ENCODE results near the gene ZNF462.
"Not testable (repeated sequence)": the region's sequence is repeated elsewhere in the genome, so short reads cannot be mapped to it uniquely, and the experiment has no call there.

Gene ZNF462

GRCh38 chr9:106962615-106963363, 99.8 kb downstream of the ZNF462 start:
- DNase-seq (ENCODE audit: low spot score): no peak

DNA sequence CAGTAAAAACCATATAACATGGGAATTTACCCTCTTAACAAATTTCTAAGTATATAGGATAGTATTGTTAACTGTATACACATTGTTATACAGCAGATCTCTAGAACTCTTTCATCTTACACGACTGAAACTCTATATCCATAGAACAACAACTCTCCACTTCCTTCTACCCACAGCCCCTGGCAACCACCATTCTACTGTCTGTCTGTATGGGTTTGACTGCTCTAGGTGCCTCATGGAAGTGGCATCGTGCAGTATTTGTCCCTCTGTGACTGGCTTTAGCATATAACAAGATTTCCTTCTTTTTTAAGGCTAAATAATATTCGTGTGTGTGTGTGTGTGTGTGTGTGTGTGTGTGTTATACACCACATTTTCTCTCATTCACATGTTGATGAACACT, 100.7 kb downstream of the ZNF462 start:
- no peak for DNase-seq (ENCODE audit: low spot score)

- no peak for DNase-seq (ENCODE audit: low spot score)
Measured at GRCh38 chr9:106964329-106964728, 101.4 kb downstream of the ZNF462 start.

GRCh38 chr9:106964822-106965525, 102.0 kb downstream of the ZNF462 start:
- no peak for DNase-seq (ENCODE audit: low spot score)

DNA sequence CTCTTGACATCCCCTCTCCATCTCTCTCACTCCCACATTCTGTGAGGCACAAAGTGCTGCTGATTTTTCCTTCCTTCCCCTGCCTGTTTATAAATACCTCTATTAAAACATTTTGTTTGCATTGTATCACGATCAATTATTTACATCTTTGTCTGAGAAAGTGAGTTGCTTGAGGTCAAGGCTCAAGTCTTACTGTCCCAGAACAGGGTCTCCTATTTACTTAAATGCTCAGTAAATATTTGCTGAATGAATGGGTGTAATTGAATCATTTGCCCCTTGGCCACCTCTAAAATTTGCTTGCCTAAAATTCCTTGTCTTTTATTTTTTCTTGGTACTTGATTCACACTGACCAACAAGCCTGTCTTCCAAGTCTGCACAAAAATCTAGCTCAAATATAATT, 103.5 kb downstream of the ZNF462 start:
- DNase-seq (ENCODE audit: low spot score): no peak

DNA sequence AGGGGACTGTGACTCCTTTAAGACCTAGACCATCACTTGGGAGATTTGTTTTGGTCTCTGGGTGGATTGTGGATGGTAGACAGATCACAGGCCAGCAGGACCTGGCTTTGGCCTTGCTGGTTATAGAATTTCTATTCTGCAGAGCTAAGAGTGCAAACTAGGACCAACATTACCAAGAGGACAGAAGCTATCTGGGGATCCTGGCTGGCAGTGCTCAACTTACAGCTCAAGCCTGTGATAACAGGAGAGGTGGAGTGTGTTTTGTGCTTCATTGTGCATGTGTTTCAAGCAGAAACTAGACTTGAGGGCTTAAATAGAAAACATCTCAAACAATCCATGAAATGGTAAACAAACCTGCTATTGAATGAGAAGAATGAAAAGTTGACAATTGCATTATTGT, 106.7 kb downstream of the ZNF462 start:
- DNase-seq (ENCODE audit: low spot score): no peak

DNA sequence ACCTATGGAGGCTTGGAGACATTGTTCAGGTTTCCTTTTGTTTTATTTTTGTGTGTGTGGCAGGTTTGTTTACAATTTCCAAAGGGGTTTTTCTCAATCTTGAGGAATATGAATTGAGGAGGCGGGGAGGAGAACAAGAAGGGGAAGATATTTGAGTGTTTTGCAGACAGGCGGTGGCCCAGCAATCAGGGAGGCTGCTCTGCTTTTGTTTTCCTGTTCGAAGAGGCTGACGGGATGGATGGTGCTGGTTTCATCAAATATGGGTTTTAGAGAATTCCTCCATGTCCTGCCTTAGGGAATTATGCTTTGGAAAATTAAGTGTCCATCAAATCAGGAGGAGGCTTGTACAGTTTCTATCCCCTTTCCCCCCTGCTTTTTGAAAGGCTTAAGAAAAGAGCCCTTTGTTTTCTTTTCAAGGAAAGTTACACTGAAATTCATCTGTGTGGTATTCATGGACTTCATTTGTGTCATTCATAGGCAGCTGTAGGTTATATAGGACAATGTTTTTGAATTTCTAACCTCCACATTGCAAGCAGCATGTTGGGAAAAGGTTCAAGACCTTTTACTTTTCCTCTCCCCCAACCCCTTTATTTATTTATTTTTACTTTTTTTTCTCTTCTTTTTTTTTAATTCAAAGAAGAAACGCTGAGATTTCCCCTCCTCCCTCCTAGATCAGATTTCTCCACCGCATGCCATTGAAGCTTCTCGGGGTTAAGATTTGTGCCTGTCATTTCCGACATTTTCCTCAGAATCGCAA, 107.4 kb downstream of the ZNF462 start:
- no peak for DNase-seq (ENCODE audit: low spot score)

- no peak for DNase-seq (ENCODE audit: low spot score)
Measured at GRCh38 chr9:106970976-106971457, 108.1 kb downstream of the ZNF462 start.

- no peak for DNase-seq (ENCODE audit: low spot score)
Measured at GRCh38 chr9:106972082-106972481, 109.1 kb downstream of the ZNF462 start.

DNA sequence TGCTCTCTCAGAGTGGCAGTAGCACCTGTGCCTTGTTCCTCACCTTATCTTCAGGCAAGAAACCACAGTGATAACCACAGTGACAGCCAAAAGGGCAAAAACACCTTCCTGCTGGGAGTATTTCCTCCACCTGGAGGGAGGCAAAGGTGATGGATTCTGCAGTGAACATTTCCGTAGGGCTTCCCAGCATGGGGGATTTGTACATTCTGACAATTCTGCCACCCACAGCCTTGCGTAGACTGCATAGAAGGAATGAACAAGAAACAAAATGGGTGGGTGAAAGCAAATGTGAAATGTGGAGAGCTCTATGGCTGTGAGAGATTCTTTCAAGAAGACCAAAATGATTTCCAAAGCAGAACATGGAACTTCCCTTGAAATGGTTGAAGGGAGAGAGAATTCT, 111.4 kb downstream of the ZNF462 start:
- DNase-seq (ENCODE audit: low spot score): no peak

DNA sequence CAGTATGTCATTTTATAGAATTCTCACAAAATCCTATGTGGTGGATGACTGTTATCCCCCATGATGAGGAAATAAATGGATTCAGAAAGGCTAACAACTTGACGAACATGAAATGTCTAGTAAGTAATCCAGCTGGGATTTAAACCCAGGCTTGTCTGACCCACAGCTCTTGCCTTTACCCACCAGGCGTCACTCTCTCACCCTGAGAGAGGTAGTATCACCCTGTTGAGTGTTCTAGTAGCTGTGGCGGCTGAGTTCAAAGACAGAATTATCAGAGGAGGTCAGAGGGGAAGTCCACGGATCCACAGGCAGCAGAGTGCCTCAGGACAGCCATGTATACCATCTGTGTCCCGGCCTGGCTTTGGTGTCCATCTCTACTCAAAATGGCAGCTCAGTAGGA, 113.8 kb downstream of the ZNF462 start:
- DNase-seq (ENCODE audit: low spot score): no peak

DNA sequence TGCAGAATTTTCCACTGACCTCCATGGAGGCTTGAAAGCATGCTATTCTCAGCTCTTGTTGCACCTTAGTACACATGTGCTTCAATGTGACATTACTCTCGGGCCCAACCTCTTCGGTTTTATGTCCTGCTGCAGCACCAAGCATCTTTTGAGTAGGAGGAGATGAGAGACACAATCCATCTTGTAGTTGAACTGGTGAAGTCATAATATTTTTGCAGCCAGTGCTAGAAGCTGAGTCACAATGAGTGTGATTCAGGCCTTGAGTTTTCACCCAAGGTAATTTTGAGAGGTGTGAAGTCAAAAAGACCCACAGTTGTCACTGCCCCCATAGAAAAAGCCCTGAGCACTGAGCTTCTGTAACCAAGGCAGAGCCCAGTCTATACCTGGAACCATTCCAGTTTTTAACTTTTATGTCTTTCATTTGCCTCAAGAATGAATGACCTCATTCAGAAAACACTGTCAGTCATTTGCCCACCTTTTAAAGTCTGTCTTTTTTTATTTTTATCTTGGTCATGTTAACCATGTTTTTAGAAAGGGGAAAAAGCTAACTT, 117.7 kb downstream of the ZNF462 start:
- no peak for DNase-seq (ENCODE audit: low spot score)

DNA sequence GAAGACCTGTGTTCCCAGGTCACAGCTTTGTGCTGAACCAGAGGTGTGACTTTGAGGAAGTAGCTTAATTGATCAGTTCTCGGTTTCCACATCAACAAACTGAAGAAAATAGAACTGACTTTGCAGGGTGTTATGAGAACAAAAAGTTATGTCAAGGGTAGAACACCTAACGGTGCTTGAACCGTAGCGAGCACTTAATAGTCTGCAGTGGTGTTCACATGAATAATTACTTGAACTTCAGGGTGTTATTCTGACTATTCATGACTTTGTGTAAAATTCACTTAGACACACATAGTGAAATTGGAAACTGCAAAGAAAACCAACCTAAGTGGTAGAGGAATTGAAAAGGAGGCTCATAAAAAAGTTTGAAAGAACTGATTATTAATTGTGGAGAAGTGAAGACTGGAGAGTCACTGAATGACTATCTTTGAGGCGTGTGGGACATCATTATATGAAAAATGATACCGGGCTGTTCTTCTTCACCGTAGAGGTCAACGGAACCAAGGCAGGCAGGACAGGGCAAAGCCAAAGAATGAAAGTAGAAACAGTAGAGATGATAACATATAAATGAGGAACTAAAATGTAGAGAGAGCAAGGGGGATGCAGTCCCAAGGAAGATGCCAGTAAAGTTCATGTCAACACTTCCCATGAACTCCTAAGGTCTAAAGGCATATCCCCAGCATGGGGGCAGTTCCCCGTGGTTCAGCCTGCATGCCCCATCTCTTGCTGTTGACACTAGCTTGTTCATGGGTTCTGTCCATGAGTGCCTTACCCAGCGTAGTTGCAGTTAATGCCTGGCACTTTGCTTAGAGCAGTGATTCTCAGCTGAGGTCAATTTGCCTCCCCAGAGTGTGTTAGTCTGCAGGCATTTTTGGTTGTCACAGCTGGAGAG, 118.7 kb downstream of the ZNF462 start:
- DNase-seq (ENCODE audit: low spot score): no peak

DNA sequence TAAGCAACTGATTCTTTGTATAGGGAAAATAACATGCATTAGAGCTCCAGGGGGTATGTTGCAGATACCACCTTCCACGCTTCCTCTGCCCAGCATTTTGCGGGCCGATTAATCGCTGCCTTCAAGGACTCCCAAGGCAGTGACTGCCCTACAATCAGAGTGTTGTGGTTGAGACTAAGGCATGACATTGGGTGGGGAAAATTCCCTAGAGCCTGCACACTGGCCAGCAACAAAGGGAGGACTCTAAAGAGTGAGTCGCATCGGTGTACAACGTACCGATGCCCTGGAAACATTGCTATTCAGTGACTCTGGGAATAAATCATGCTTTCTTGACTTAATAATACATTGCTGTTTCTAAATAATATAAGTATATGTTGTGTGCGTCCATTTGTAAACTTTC, 119.7 kb downstream of the ZNF462 start:
- DNase-seq (ENCODE audit: low spot score): no peak

GRCh38 chr9:106983346-106983745, 120.4 kb downstream of the ZNF462 start:
- DNase-seq (ENCODE audit: low spot score): no peak

DNA sequence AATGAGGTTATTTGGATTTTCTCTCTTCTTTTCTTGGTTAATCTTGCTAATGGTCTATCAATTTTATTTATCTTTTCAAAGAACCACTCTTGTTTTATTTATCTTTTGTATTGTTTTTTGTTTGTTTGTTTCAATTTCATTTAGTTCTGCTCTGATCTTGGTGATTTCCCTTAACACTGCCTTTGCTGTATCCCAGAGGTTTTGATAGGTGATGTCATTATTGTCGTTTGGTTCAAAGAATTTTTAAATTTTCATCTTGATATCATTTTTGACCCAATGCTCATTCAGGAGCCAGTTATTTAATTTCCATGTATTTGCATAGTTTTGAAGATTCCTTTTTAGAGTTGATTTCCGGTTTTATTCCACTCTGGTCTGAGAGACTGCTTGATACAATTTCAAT, 126.9 kb downstream of the ZNF462 start:
- DNase-seq (ENCODE audit: low spot score): not testable (repeated sequence)

DNA sequence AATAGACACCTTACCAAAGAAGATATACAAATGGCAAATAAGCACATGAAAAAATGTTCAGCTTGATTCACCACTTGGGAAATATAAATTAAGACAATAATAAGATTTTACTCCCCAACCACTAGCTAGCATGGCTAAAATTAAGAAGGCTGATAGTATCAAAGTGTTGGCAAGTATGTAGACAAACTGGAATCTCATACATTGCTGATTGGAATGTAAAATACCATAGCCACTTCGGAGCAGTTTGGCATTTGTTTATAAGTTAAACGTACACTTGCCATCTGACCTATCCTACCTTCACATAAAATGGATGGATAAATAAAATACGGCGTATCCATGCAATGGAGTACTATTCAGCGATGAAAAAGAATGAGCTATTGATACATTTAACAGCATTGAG, 129.2 kb downstream of the ZNF462 start:
- DNase-seq (ENCODE audit: low spot score): no peak

DNA sequence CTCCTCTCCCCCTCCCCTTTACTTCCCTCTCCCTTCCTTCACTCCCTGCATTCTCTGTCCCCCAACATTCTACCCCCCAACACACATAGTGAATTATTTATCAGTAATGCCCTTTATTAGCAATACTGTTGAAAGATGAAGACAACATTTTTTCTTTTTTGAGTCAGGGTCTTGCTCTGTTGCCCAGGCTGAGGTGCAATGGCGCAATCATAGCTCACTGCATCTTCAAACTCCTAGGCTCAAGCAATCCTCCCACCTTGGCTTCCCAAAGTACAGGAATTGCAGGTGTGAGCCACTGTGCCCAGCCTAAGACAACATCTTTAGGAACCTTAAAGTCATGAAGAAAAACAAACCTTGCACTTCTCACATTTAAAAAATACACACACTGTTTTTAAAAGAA, 130.6 kb downstream of the ZNF462 start:
- DNase-seq (ENCODE audit: low spot score): no peak

- no peak for DNase-seq (ENCODE audit: low spot score)
Measured at GRCh38 chr9:106994463-106994862, 131.5 kb downstream of the ZNF462 start.

- DNase-seq (ENCODE audit: low spot score): no peak
Measured at GRCh38 chr9:107000218-107000617, 137.3 kb downstream of the ZNF462 start.

- no peak for DNase-seq (ENCODE audit: low spot score)
Measured at GRCh38 chr9:107005201-107005600, 142.2 kb downstream of the ZNF462 start.

- DNase-seq (ENCODE audit: low spot score): no peak
Measured at GRCh38 chr9:107007402-107007801, 144.4 kb downstream of the ZNF462 start.
